Measurements from ENCODE around the gene EPHB1.

- TF ChIP-seq MYC (IDR thresholded peaks at IDR 0.05; ENCODE audit: low read depth, low read length) (no peak), CTCF (IDR thresholded peaks at IDR 0.05; ENCODE audit: extremely low read depth in 1 of 2, insufficient read depth in 1 of 2, low read depth in 1 of 2, low read length in 2 of 2) (no peak)
Observed at GRCh38 chr3:134836921-134837320, 41.9 kb downstream of the EPHB1 start.
